Trophoblast cell (in vitro differentiated cells and primary cell): ENCODE measurements around the gene CHMP6.

Source experiments
- DNase-seq, 2 donors: peaks; one replicate each; pipeline ENCODE4 v3.0.0-alpha.2; 2016
- H2AFZ ChIP-seq: 2 replicates; pipeline ENCODE4 v1.6.1; 2013; ENCODE audit warnings: low read length, moderate library complexity, mild to moderate bottlenecking; ENCODE audit not compliant: insufficient read depth, poor library complexity
- H2AK5ac ChIP-seq: 2 replicates; pipeline ENCODE4 v1.6.1; 2013; ENCODE audit warnings: mild to moderate bottlenecking, low read length
- H2BK120ac ChIP-seq: 2 replicates; pipeline ENCODE4 v1.6.1; 2013; ENCODE audit warnings: low read length, mild to moderate bottlenecking, moderate library complexity; ENCODE audit not compliant: insufficient read depth, poor library complexity
- H2BK12ac ChIP-seq: 2 replicates; pipeline ENCODE4 v1.6.1; 2013; ENCODE audit warnings: mild to moderate bottlenecking, low read length, moderate library complexity
- H2BK5ac ChIP-seq: 2 replicates; pipeline ENCODE4 v1.6.1; 2013; ENCODE audit warnings: low read length, low read depth, moderate library complexity, mild to moderate bottlenecking; ENCODE audit not compliant: poor library complexity
- H3K14ac ChIP-seq: 2 replicates; pipeline ENCODE4 v1.6.1; 2013; ENCODE audit warnings: mild to moderate bottlenecking, low read length
- H3K18ac ChIP-seq: 2 replicates; pipeline ENCODE4 v1.6.1; 2013; ENCODE audit warnings: mild to moderate bottlenecking, low read length
- H3K23ac ChIP-seq: 2 replicates; pipeline ENCODE4 v1.6.1; 2013; ENCODE audit warnings: low read length
- H3K27ac ChIP-seq: 2 replicates; pipeline ENCODE4 v1.5.1; 2013; ENCODE audit warnings: low read depth, mild to moderate bottlenecking, inconsistent platforms, low read length, moderate library complexity
- H3K27me3 ChIP-seq: 2 replicates; pipeline ENCODE4 v1.6.1; 2013; ENCODE audit warnings: inconsistent platforms, mild to moderate bottlenecking, low read length, moderate library complexity; ENCODE audit not compliant: insufficient read depth
- H3K36me3 ChIP-seq, 2 experiments: 1 replicate in 1 of 2; 2 replicates in 1 of 2; pipeline ENCODE4 v1.6.1; 2013; ENCODE audit warnings: low read length in 2 of 2, mild to moderate bottlenecking in 2 of 2, moderate library complexity in 1 of 2; ENCODE audit not compliant: insufficient read depth in 2 of 2, control insufficient read depth in 1 of 2
- H3K4ac ChIP-seq: 2 replicates; pipeline ENCODE4 v1.6.1; 2013; ENCODE audit warnings: low read depth, mild to moderate bottlenecking, low read length, moderate library complexity
- H3K4me1 ChIP-seq, 2 experiments: 1 replicate in 1 of 2; 2 replicates in 1 of 2; pipeline ENCODE4 v1.6.1; 2013; ENCODE audit warnings: low read length in 2 of 2, mild to moderate bottlenecking in 2 of 2, moderate library complexity in 1 of 2; ENCODE audit not compliant: insufficient read depth in 2 of 2, control insufficient read depth in 1 of 2
- H3K4me2 ChIP-seq: 2 replicates; pipeline ENCODE4 v1.6.1; 2013; ENCODE audit warnings: inconsistent platforms, mild to moderate bottlenecking, low read length, moderate library complexity
- H3K4me3 ChIP-seq: 2 replicates; pipeline ENCODE4 v1.5.1; 2013; ENCODE audit warnings: mild to moderate bottlenecking, low read depth, low read length, inconsistent platforms
- H3K79me1 ChIP-seq: one replicate; pipeline ENCODE4 v1.6.1; 2013; ENCODE audit warnings: low read length
- H3K79me2 ChIP-seq: 2 replicates; pipeline ENCODE4 v1.6.1; 2013; ENCODE audit warnings: low read length, mild to moderate bottlenecking; ENCODE audit not compliant: control insufficient read depth, insufficient read depth, poor library complexity
- H3K9ac ChIP-seq: 2 replicates; pipeline ENCODE4 v1.6.1; 2013; ENCODE audit warnings: mild to moderate bottlenecking, low read length
- H3K9me3 ChIP-seq: 2 replicates; pipeline ENCODE4 v1.6.1; 2013; ENCODE audit warnings: low read depth, mild to moderate bottlenecking, control low read depth, inconsistent platforms, low read length; ENCODE audit not compliant: insufficient read depth
- H4K12ac ChIP-seq: 2 replicates; pipeline ENCODE4 v1.6.1; 2013; ENCODE audit warnings: low read depth, mild to moderate bottlenecking, low read length, moderate library complexity
- H4K8ac ChIP-seq: 2 replicates; pipeline ENCODE4 v1.6.1; 2013; ENCODE audit warnings: low read depth, mild to moderate bottlenecking, low read length, moderate library complexity
- H4K91ac ChIP-seq: one replicate; pipeline ENCODE4 v1.6.1; 2013; ENCODE audit warnings: low read depth, mild to moderate bottlenecking, low read length, moderate library complexity
- WGBS: extraction: QIAGEN DNeasy Blood & Tissue Kit; methylation state at CpG from one replicate; pipeline ENCODE4 v1.1.7; 2013; ENCODE audit warnings: missing lambda C conversion rate; ENCODE audit not compliant: insufficient read length, insufficient coverage; ENCODE audit errors: extremely low coverage; 5-methylcytosine and 5-hydroxymethylcytosine counted together

CHMP6 gene

GRCh38 chr17:80960797-80961452 is 30.7 kb upstream of the CHMP6 start:
- no peak overlapping the region for H3K27ac ChIP-seq
- H3K4me2 ChIP-seq: no peak overlapping the region
- H2AFZ ChIP-seq: peak overlapping the region; percentile 46
- no peak overlapping the region for H3K18ac ChIP-seq
- H3K4me1 ChIP-seq: peaks cover 5 to 9% of the 10 kb centered on the region in 2 experiments
- peak overlapping the region; percentile 18 for H3K4me3 ChIP-seq
- H2BK120ac ChIP-seq: peak overlapping the region; percentile 50
- H4K91ac ChIP-seq: peak overlapping the region; percentile 11
- H3K14ac ChIP-seq: peak overlapping the region; percentile 32
- no peak for DNase-seq
- no peak overlapping the region for H2BK12ac ChIP-seq
- peaks cover 9% of the 10 kb centered on the region for H3K79me1 ChIP-seq
- H3K79me2 ChIP-seq: peaks cover 1% of the 10 kb centered on the region
- H2AK5ac ChIP-seq: peak overlapping the region; percentile 39
- H3K23ac ChIP-seq: no peak overlapping the region
- peaks cover 9 to 12% of the 10 kb centered on the region in 2 experiments for H3K36me3 ChIP-seq
- no peak overlapping the region for H2BK5ac ChIP-seq
- H3K9me3 ChIP-seq: no peaks in the 10 kb centered on the region
- H3K4ac ChIP-seq: no peak overlapping the region
- no peaks in the 10 kb centered on the region for H3K27me3 ChIP-seq
- no peak overlapping the region for H4K12ac ChIP-seq
- peak overlapping the region; percentile 59 for H4K8ac ChIP-seq
- no CpG with 5 or more reads among the region's 31 CpGs for WGBS
- H3K9ac ChIP-seq: no peak overlapping the region

- Histone ChIP-seq H3K14ac (no peak overlapping the region), H3K79me1 (peaks cover 9% of the 10 kb centered on the region), H3K27me3 (no peaks in the 10 kb centered on the region), H4K8ac (no peak overlapping the region), H4K12ac (no peak overlapping the region), H3K9ac (no peak overlapping the region), H3K79me2 (peaks cover 1% of the 10 kb centered on the region), H2AFZ (no peak overlapping the region), H3K4ac (no peak overlapping the region), H3K4me3 (no peak overlapping the region), H3K23ac (no peak overlapping the region), H3K18ac (no peak overlapping the region), H2AK5ac (no peak overlapping the region), H4K91ac (no peak overlapping the region), H3K9me3 (peaks cover 2% of the 10 kb centered on the region), H3K4me2 (no peak overlapping the region), H2BK5ac (no peak overlapping the region), H3K36me3 (peaks cover 9 to 12% of the 10 kb centered on the region in 2 experiments), H3K4me1 (peaks cover 5 to 9% of the 10 kb centered on the region in 2 experiments), H3K27ac (no peak overlapping the region), H2BK12ac (no peak overlapping the region), H2BK120ac (no peak overlapping the region)
- no CpG with 5 or more reads among the region's 21 CpGs for WGBS
- no peak for DNase-seq
Measured at GRCh38 chr17:80961541-80962330, 29.9 kb upstream of the CHMP6 start.

DNA sequence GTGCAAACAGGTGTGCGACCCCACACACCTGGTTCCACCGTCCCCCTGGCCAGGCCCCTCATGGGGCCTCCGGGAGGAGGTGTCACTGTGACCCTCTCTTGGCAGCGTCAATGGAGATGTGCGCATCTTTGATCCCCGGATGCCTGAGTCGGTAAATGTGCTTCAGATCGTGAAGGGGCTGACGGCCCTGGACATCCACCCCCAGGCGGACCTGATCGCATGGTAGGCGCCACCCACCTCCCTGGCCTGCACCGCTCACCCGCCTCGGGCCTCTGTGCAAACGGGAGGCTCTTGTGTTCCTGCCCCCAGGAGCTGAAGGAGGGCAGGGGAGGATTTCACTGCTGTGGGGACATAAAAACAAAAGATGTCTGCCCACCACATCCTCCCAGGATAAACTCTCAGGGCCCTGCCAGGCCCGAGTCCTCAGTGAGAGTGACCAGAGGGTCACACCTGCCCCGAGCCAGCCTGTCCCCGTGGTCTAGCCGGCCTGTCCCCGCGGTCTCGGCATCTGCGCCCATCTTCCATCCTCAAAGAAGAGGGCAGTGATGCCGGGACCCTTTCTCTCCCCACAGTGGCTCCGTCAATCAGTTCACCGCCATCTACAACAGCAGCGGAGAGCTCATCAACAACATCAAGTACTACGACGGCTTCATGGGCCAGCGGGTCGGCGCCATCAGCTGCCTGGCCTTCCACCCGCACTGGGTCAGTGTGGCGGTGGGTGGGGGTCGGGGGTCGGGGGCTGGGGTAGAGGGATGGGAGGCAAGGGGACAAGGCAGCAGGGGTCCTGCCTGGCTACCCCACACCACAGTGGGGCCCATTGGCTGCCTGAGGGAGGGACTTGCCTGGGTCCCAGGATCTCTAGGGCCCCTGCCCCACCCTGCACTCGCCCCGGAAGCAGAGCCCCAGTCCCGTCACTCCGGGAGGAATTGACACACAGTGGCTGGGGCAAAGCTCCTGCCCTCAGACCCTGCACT is 29.0 kb upstream of the CHMP6 start:
- DNase-seq: no peak
- peaks cover 2% of the 10 kb centered on the region for H3K9me3 ChIP-seq
- H3K79me2 ChIP-seq: peaks cover 1% of the 10 kb centered on the region
- H3K9ac ChIP-seq: no peak overlapping the region
- WGBS: no CpG with 5 or more reads among the region's 41 CpGs
- H2BK120ac ChIP-seq: no peak overlapping the region
- H3K18ac ChIP-seq: no peak overlapping the region
- no peak overlapping the region for H3K23ac ChIP-seq
- H2BK12ac ChIP-seq: no peak overlapping the region
- H3K27ac ChIP-seq: no peak overlapping the region
- no peak overlapping the region for H4K8ac ChIP-seq
- H3K79me1 ChIP-seq: peaks cover 9% of the 10 kb centered on the region
- H2AFZ ChIP-seq: no peak overlapping the region
- H2BK5ac ChIP-seq: no peak overlapping the region
- H3K4me1 ChIP-seq: peaks cover 5 to 9% of the 10 kb centered on the region in 2 experiments
- H3K36me3 ChIP-seq: peaks cover 9 to 12% of the 10 kb centered on the region in 2 experiments
- H3K14ac ChIP-seq: no peak overlapping the region
- no peak overlapping the region for H2AK5ac ChIP-seq
- H4K12ac ChIP-seq: no peak overlapping the region
- H3K4me3 ChIP-seq: no peak overlapping the region
- H4K91ac ChIP-seq: no peak overlapping the region
- no peaks in the 10 kb centered on the region for H3K27me3 ChIP-seq
- H3K4ac ChIP-seq: no peak overlapping the region
- H3K4me2 ChIP-seq: no peak overlapping the region
